Transverse colon (tissue), 4 donors: ENCODE data around the gene FAM120A. TPM values are rescaled to one million over a fixed set of nuclear protein-coding genes. Genes with fewer than 3 reads are reported as not detected.

Source experiments
- DNase-seq: peaks from one replicate; pipeline ENCODE4 v3.0.0-alpha.2; 2019
- H3K27ac ChIP-seq, 4 donors: fragments of 200-600 bp; sonication (generic); 2 replicates each; pipeline ENCODE4 v1.5.1; 2016 to 2018; ENCODE audit warnings: inconsistent platforms in 4 of 4
- H3K27me3 ChIP-seq: fragments of 200-600 bp; sonication (generic); 2 replicates; pipeline ENCODE4 v1.5.1; 2017; ENCODE audit warnings: inconsistent platforms
- H3K36me3 ChIP-seq, 4 donors: fragments of 200-600 bp; sonication (generic); 2 replicates each; pipeline ENCODE4 v1.5.1; 2017 to 2019; ENCODE audit warnings: inconsistent platforms in 4 of 4
- H3K4me1 ChIP-seq, 4 donors: fragments of 200-600 bp; sonication (generic); 2 replicates each; pipeline ENCODE4 v1.5.1; 2017 to 2020; ENCODE audit warnings: inconsistent platforms in 4 of 4
- H3K4me3 ChIP-seq, 4 donors: fragments of 200-600 bp; sonication (generic); 1 replicate in 1 of 4; 2 replicates in 3 of 4; pipeline versions ENCODE4 v1.5.1 to v1.6.1; 2017 to 2019; ENCODE audit warnings: inconsistent platforms in 4 of 4
- H3K9me3 ChIP-seq, 2 donors: fragments of 200-600 bp; sonication (generic); 2 replicates each; pipeline ENCODE4 v1.5.1; 2017 to 2019; ENCODE audit warnings: inconsistent platforms in 2 of 2
- CTCF ChIP-seq, 5 experiments: fragments of 200-600 bp in 3 of 5; fragments of 450-650 bp in 2 of 5; sonication (generic) in 3 of 5; IDR thresholded peaks; 1 replicate in 2 of 5; 2 replicates in 3 of 5; pipeline ENCODE4 v1.5.1; 2016 to 2017; ENCODE audit warnings: antibody characterized with exemption in 5 of 5, inconsistent platforms in 3 of 5, mild to moderate bottlenecking in 2 of 5, moderate library complexity in 1 of 5
- EP300 ChIP-seq: sonication (generic); formaldehyde crosslinking; IDR thresholded peaks from one replicate; pipeline ENCODE4 v1.6.1; 2017; ENCODE audit warnings: antibody characterized with exemption, low read depth
- POLR2A ChIP-seq: fragments of 450-650 bp; IDR thresholded peaks from one replicate; pipeline ENCODE4 v1.6.1; 2016; ENCODE audit warnings: antibody characterized with exemption, mild to moderate bottlenecking, moderate library complexity
- POLR2AphosphoS5 ChIP-seq, 3 donors: sonication (generic); formaldehyde crosslinking; IDR thresholded peaks; one replicate each; pipeline ENCODE4 v1.6.1; 2016; ENCODE audit warnings: antibody characterized with exemption in 3 of 3
- WGBS, 2 donors: methylation state at CpG; one replicate each; pipeline ENCODE4 v1.1.5; 2018; ENCODE audit warnings: low coverage in 1 of 2; 5-methylcytosine and 5-hydroxymethylcytosine counted together
- in situ Hi-C, 4 donors: fragments of 200-750 bp; cut with MboI; loops; one replicate each; pipeline versions ENCODE4 v1.15.0 to v1.15.1; 2017; ENCODE audit warnings: low sequenced_read_pairs in 3 of 4, low pct_ligation_motif_present in 1 of 4, low pct_unique_long_range_greater_than_20kb in 1 of 4
- intact Hi-C: fragments of 100-400 bp; cut with DNase I; formaldehyde crosslinking; loops from one replicate; pipeline ENCODE4 v1.15.1; 2023; ENCODE audit warnings: low total_unique reads
- total RNA-seq, 4 donors: library from RNA; depleted of rRNA; stranded (reverse); fragments of >200 nt; gene quantifications; one replicate each; pipeline ENCODE4 v1.1.0, GENCODE V29; 2016

FAM120A gene
- total RNA-seq, 4 donors from 2014 or later: 122 to 244 (median 180) TPM

DNA sequence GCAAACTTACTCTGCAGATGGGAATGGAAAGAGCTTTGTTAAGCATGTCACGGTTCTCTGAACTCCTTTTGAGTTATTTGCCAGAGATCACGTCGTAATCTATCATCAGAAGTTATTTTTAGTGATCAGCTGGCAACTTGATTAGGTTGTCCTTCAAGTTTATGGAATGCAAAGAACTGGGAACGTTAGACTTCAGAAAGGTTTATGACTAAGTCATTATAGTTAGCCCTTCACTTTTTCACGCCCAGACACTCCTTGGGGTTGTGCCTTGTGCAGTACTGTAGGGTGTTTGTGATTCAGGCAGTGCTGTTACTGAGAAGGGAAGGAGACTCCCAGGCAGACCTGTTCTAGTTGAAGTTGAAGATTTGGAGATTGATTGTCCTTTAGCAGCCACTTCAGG lies 98.1 kb downstream of the FAM120A start:
- WGBS, 2 donors: 45 to 56% methylated on average over 4 to 5 of the region's 5 CpGs
- intact Hi-C loops (no loop called here), in situ Hi-C loops (loop anchor here (25.0 kb wide), 2 partner anchors 237 to 387 kb away; no protein-coding TSS in a partner anchor)
- Histone ChIP-seq H3K4me1 (peaks cover 3 to 19% (median 6%) of the 10 kb centered on the region in 4 donors), H3K27me3 (no peaks in the 10 kb centered on the region), H3K36me3 (peaks cover 0 to 38% (median 12%) of the 10 kb centered on the region in 4 donors), H3K4me3 (no peak overlapping the region), H3K9me3 (no peaks in the 10 kb centered on the region), H3K27ac (peak overlapping the region in 3 of 4 donors; percentile 54 to 60 (median 55))
- TF ChIP-seq POLR2A (no peak), POLR2AphosphoS5 (IDR thresholded peaks at IDR 0.05) (peak in 2 of 3 donors; percentile 37 to 46)
- DNase-seq: peak; percentile 50

DNA sequence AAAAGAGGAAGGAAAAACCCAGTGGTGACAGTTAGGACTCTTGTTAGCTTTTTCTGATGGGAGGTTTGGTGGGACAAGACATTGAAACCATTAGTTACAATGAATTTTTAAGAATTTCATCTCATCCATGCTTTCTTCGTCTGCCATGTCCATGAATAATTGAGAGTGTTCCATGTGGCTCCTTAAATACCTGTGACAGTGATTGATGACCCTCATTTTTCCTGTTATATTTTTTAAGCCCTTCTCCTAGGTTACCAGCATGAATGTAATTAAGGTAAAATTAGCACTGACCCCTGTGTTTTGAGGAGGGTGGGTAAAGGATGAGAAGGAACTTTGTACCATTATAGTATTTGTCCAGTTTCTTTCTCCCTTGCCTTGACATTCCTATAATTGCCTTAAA lies 101.4 kb downstream of the FAM120A start:
- Histone ChIP-seq H3K27me3 (no peaks in the 10 kb centered on the region), H3K36me3 (peaks cover 0 to 49% (median 23%) of the 10 kb centered on the region in 4 donors), H3K27ac (no peak overlapping the region), H3K9me3 (no peaks in the 10 kb centered on the region), H3K4me3 (no peak overlapping the region), H3K4me1 (peaks cover 3 to 23% (median 7%) of the 10 kb centered on the region in 4 donors)
- in situ Hi-C loops (loop anchor here in 2 of 4 donors (25.0 kb wide), 1 partner anchor 391 kb away; no protein-coding TSS in a partner anchor), intact Hi-C loops (no loop called here)
- TF ChIP-seq CTCF (IDR thresholded peaks at IDR 0.05) (no peak), POLR2A (no peak)
- DNase-seq: no peak
- WGBS, 2 donors: 96 to 100% methylated on average over 1 of the region's 1 CpG

DNA sequence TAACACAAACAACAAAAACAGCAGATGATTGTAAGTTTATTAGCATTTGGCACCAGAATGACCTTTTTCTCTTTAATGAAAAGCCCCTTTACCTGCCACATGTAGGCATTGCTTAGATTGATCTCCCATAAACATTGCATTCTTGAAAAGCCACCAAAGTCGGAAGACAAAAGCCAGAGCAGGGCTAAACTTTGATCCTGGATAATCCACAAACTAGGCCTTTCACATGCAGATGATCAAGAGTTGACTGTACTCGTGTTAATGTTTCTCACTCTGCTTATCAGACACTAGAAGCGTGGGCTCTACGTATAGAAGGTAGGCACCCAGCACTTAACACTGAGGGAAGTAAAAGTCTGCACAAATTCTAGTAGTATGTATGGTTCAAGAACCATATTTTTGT lies 103.9 kb downstream of the FAM120A start:
- 77 to 82% methylated on average over 4 of the region's 4 CpGs for WGBS, 2 donors

GRCh38 chr9:93557366-93558137 lies 106.1 kb downstream of the FAM120A start:
- H3K27me3 ChIP-seq: no peaks in the 10 kb centered on the region
- H3K27ac ChIP-seq: no peak overlapping the region
- peaks cover 0 to 66% (median 31%) of the 10 kb centered on the region in 4 donors for H3K36me3 ChIP-seq
- WGBS, 2 donors: 84 to 92% methylated on average over 5 to 15 of the region's 15 CpGs
- intact Hi-C loops: no loop called here
- no peaks in the 10 kb centered on the region for H3K9me3 ChIP-seq
- H3K4me3 ChIP-seq: no peak overlapping the region
- peaks cover 0 to 7% (median 3%) of the 10 kb centered on the region in 4 donors for H3K4me1 ChIP-seq
- in situ Hi-C loops: loop anchor here in 2 of 4 donors (25.0 kb wide), 1 partner anchor 395 kb away; no protein-coding TSS in a partner anchor
- no peak for DNase-seq
- TF ChIP-seq EP300 (no peak), POLR2AphosphoS5 (IDR thresholded peaks at IDR 0.05) (no peak), POLR2A (no peak), CTCF (IDR thresholded peaks at IDR 0.05) (no peak)

More for the DNA sequence above, 103.9 kb downstream of the FAM120A start:
- peaks cover 0 to 66% (median 32%) of the 10 kb centered on the region in 4 donors for H3K36me3 ChIP-seq
- no peaks in the 10 kb centered on the region for H3K27me3 ChIP-seq
- no peak overlapping the region for H3K27ac ChIP-seq
- no peak for TF ChIP-seq POLR2A
- DNase-seq: no peak
- no peaks in the 10 kb centered on the region for H3K9me3 ChIP-seq
- in situ Hi-C loops: loop anchor here in 2 of 4 donors (25.0 kb wide), 1 partner anchor 393 kb away; no protein-coding TSS in a partner anchor
- H3K4me3 ChIP-seq: no peak overlapping the region
- intact Hi-C loops: no loop called here
- peaks cover 0 to 10% (median 3%) of the 10 kb centered on the region in 4 donors for H3K4me1 ChIP-seq

- Histone ChIP-seq H3K36me3 (peaks cover 0 to 73% (median 30%) of the 10 kb centered on the region in 4 donors), H3K27me3 (no peaks in the 10 kb centered on the region), H3K9me3 (no peaks in the 10 kb centered on the region), H3K4me1 (peaks cover 0 to 7% (median 3%) of the 10 kb centered on the region in 4 donors), H3K27ac (no peak overlapping the region), H3K4me3 (no peak overlapping the region)
- TF ChIP-seq POLR2AphosphoS5 (IDR thresholded peaks at IDR 0.05) (no peak), EP300 (no peak), POLR2A (no peak), CTCF (IDR thresholded peaks at IDR 0.05) (no peak)
- intact Hi-C loops: no loop called here
- WGBS, 2 donors: 87 to 89% methylated on average over 6 to 14 of the region's 14 CpGs
- in situ Hi-C loops: loop anchor here in 2 of 4 donors (25.0 kb wide), 1 partner anchor 396 kb away; no protein-coding TSS in a partner anchor
- no peak for DNase-seq
These were observed 107.0 kb downstream of the FAM120A start for GRCh38 chr9:93558503-93558902.
